ENCODE measurements around the gene MEIOB.
"Not testable (repeated sequence)": the region's sequence is repeated elsewhere in the genome, so short reads cannot be mapped to it uniquely, and the experiment has no call there.

The MEIOB gene

DNA sequence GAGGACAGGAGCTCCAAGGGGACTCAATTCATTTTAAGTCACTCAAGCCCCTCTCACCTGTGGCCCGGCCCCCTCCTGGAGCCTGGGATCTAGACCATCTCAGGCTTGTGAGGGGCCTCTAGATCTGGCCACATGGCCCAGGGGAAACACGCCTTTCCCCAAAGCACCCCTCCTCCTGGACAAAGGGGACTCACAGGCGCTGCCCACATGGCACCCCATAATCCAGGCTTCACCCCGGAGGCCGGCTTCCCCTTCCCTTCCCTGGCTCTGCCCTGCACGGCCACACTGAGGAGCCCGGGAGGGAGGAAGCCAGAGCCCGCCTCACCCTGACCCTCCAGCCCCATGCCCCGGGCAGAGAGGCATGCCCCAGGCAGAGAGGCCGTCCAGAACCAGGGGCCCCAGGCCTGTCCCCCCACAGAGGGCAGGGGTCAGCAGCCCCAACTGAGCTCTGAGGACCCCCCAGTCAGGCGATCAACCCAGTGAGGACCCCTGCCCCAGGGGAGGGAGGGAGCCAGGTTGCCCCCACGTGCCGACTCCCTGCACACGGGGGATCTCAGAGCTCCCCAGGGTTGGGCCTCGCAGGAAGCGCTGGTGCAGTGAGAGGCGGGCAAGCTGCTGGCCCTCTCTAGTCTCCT is 35.4 kb upstream of the MEIOB start:
- no peak for DNase-seq (ENCODE audit: low spot score)

DNA sequence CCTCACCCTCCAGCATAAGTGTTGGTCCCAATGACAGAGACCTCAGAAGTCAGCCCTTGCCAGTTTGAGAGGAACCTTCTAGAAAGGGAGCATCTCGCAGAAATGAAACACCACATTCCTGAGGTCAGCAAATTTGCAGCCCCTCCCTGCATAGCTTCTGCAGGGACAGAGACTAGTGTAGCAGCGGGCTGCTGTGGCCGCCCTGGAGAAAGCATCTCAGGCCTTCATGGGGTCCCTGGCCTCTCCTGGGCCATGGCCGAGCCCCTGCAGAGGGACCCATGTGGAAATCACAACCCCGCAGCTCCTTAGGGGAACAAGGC is 34.8 kb upstream of the MEIOB start:
- no peak for DNase-seq (ENCODE audit: low spot score)

DNA sequence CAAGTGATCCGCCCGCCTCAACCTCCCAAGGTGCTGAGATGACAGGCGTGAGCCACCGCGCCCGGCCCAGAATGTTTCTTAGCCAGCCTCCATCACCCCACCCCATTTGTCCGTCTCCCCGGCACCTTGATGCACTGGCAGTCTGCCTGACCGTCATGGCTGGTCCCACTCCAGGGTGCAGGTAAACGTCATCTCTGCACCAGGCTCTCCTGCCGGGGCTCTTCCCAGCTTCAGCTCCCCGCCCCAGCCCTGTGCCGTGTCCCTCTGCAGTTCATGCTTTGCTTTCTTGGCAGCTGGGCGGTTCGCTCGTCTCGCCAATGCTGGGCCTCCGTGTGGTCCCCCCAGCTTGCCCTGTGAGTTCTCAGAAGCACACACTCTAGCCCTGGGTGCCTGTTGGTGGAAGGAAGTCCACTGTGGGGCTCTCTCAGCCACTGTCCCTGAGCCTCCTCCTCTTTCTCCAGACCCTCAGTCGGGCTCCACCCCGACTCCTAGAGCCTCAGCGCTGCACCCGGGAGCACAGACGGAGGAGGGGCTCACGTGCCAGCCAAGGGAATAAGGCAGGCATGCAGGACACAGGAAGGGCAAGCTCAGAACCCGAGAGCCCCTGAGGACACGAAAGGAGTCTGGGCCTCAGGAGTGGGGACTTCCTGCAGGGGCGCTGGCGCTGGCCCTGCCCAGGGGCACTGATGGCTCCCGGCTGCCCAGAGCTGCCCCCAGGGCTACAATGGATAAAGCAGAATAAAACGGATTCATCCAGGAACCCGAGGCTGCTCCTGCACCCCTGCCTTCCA is 34.3 kb upstream of the MEIOB start:
- no peak for DNase-seq (ENCODE audit: low spot score)

DNA sequence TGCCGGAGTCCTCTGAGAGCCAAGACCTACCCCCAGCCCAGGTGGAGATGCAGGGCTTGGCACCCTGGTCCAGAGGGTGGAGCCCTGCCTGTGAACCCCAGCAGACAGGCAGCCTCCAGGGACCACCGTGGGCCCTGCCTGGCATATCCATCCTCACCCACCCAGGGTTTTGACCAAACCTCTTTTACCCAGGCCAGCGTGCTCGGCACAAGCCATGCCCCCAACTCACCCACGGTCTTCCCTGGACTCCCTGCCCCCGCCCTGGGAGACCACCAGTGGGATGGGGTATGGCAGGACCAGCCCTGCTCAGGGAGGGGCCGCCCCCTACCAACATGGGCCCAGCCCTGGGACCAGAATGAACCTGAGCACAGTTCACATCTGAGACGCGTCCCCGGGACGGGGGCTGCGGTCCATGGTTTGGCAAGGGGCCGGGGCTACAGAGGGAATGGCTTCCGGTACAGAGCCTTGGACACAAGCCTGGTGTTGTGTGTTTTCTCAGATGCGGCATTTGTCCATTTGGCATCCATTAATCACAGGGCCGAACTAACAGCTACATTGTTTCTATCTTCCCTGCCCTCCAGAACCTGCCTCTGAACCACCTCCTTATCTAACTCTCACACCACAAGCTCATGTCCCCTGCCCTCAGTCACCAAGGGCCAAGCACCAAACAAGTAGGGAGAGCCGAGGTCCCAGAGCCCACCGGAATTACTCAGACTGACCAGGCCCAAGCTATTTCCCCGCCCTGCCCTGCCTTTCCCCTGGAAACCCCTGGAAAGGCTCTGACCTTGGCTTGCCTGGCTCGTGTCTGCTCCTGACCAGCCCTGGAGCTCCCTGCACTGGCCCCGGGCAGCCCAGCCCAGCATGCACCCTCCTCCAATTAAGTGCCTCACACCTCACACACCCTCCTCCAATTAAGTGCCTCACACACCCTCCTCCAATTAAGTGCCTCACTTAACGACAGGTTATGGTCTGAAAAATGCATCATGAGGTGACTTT is 32.2 kb upstream of the MEIOB start:
- DNase-seq (ENCODE audit: low spot score) = no peak

DNA sequence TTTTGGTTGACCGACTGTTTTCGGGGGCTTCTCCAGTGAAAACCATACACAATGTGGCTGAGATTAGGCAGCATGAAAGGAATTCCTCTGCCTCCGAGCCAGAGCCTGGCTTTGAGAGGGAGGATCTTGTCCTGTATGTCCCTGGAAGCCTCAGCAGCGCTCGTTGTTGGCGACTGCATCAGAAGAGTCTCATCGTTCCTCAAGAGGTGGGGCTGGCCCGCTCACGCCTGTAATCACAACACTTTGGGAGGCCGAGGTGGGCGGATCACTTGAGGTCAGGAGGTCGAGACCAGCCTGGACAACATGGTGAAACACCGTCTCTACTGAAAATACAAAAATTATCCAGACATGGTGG is 31.2 kb upstream of the MEIOB start:
- no peak for DNase-seq (ENCODE audit: low spot score)

DNA sequence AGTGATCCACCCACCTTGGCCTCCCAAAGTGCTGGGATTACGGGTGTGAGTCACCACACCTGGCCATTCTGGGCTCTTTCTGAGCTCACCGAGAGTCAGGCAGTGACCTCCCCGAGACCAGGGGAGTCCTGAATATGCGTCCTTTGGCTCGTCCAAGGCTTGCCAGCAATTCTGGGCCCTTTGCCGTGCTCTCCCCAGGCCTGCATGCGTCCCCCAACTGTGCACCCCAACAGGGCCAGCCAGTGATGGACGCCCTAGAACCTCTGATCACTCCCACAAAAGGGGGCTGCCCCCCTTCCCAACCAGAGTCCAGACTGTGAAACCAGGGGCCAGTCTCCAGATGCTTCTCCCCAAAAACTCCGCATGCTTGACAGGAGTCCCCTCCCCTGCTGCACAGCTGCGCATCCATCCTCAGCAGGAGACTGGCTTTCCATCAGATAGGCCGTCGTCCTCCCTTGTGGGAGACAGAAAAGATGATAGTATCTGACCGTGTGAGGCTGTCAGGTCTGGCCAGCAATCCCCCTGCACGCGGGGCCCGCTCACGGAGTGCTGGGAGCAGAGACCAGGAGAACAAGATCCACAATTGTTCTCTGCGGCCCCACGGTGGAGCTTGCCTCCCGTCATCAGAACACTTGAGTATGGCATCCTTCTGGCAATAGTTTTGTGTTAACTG is 30.7 kb upstream of the MEIOB start:
- DNase-seq (ENCODE audit: low spot score) = no peak

DNA sequence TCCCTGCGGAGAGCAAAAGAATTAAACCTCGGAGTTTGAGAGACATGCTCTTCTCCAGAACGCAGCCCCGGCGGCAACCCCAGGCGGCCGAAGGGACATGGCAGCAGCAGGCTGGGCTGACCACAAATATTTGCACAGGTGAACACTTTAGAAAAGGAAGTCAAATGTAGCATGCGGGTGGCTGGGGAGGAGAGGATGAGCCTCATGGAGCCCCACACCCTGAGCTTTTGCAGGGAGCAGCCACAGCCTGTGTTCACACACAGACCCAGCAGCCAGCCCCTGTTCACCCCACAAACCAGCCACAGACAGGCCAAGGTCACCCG is 28.4 kb upstream of the MEIOB start:
- DNase-seq (ENCODE audit: low spot score) = no peak

DNA sequence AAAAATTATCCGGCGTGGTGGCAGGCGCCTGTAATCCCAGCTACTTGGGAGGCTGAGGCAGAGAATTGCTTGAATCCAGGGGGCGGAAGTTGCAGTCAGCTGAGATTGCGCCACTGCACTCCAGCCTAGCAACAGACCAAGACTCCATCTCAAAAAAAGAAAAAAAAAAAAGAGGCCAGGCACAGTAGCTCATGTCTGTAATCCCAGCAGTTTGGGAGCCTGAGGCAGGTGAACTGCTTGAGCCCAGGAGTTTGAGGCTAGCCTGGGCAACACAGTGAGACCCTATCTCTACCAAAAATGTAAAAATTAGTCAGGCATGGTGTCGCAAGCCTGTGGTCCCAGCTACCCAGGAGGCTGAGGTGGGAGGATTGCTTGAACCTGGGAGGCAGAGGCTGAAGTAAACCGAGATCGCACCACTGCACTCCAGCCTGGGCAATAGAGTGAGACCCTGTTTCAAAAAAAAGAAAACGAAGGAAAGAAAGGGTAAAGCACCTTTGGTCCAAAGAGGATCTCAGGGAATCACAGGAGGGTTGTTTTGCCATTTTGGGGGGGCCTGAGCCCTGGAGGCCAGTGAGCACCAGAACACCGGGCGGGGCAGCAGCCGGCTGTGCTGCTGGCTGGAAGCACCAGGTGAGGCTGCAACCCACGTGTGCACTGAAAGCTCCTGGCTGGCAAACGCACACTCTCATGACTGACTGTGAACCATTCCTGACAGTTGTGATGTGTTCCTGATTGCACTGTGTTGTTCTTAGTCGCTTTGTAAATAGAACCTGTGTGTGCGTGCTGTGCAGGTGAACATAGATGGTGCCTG is 27.9 kb upstream of the MEIOB start:
- DNase-seq (ENCODE audit: low spot score) = no peak

DNA sequence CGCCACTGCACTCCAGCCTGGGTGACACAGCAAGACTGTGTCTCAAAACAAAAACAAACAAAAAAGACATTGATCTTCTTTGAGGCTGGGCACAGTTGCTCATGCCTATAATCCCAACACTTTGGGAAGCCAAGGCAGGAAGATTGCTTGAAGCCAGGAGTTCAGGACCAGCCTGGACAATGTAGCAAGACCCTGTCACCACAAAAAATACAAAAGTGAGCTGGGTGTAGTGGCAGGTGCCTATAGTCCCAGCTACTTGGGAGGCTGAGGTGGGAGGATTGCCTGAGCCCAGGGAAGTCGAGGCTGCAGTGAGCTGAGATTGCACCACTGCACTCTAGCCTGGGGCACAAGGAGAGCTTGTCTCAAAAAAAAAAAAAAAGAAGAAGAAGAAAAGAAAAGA is 25.7 kb upstream of the MEIOB start:
- not testable (repeated sequence) for DNase-seq (ENCODE audit: low spot score)

DNA sequence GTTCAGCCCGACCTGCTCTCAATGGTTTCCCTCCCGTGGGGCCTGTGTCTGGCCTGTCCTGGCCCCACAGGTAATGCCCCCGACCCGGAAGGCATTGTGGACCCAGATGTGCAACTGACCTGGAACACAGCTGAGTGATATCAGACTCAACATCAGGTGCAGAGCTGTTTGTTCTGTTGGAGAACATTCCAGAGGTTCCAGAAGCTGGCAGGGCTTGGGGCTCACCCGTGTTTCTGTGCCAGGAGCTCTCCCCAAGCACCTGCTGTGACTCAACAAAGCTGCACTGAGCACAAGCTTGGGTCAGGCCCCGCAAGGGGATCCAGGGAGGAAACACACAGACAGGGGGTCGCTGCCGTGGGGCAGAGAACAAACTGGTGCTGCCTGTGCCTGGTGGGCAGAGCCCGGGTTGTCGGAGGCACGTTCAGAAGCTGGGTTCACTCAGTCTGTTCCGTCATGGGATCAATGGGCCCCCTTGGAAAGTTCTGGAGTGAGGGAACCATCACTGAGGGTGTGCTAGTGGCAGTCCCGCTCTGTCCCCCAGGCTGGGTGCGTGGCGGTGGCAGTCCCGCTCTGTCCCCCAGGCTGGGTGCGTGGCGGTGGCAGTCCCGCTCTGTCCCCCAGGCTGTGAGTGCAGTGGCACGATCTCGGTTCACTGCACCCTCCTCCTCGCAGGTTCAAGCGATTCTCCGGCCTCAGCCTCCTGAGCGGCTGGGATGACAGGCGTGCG is 24.1 kb upstream of the MEIOB start:
- DNase-seq (ENCODE audit: low spot score) = no peak

DNA sequence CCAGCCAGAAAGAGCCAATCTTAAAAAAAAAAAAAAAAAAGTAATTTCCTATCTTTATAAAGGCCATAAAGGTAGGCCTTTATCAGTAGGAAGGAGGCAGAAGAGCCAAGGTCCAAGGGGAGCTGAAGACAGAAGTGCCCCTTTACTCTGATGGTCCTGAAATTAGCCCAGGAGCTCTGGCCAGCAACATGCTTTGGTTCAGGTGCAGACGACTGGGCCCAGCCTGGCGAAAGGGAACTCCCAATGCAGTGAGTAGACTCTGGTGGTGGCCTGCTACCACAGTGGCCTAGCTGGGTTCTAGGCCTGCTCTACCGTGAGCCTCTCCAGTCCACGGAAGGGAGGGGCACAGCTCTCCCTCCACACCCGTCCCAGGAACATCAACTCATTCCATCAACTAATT is 23.1 kb upstream of the MEIOB start:
- DNase-seq (ENCODE audit: low spot score) = no peak

DNA sequence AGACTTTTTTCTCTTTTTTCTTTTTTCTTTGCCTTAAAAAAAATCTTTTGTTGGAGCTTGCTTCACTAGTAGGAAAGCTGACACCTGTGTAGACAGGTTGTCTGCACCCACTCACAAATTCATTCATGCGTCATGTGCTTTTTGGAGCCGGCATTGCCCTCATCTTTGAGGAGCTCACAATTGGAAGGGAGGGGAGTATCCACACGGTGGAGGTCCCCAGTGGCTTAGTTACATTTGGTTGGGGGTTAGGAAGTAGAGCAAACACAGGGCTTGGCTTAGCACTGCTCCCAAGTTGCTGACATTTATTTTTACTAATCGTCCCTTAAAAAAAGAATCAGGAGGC is 18.7 kb upstream of the MEIOB start:
- DNase-seq (ENCODE audit: low spot score) = no peak

DNA sequence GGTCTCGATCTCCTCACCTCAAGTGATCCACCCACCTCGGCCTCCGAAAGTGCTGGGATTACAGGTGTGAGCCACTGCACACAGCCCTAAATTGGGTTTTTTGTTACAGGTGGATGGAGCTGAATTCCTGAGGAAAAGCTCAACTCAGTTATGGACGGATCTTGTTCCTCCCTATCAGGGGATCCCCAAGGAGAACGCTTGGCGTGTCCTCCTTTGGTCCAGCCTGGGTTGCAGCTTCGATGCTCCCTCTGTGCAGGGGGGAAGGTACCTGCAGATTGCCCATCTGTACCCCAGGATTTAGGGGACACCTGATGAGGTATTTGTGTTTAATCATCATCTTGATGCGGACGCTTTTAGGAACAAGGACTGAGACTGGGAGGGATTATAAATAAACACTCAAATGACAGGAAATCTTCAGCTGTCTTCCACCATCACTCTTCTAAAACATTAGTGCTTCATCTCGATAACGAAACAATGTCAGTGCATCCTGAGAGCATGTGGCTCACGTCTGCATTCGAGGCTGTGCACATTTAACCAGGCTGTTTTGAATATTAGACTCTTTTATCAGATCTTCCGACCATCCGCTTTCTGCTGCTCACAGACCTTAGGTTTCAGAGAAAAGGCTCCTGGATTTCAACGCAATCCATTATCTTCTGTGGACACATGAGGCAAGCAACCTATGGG is 18.2 kb upstream of the MEIOB start:
- DNase-seq (ENCODE audit: low spot score) = no peak

DNA sequence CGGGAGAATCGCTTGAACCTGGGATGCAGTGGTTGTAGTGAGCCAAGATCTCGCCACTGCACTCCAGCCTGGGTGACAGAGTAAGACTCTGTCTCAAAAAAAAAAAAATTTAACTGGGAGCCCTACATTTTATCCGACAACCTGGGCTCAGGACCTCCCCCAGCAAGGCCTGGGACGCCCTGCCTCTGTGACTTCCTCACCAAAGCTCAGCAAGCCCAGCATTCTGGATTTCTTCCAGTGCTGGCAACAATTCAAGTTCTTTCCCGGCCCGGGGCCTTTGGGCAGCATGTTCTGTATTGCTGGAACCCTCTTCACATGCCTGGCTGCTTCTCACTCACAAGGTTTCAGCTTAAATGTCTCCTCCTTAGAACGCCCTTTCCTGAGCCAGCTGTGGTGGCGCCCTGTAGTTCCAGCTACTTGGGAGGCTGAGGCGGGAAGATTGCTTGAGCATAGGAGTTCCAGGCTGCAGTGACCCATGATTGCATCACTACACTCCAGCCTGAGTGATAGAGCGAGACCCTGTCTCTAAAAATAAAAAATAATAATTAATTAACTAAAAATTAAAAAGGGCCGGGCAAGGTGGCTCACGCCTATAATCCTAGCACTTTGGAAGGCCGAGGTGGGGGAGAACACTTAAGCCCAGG is 15.9 kb upstream of the MEIOB start:
- DNase-seq (ENCODE audit: low spot score) = no peak

DNA sequence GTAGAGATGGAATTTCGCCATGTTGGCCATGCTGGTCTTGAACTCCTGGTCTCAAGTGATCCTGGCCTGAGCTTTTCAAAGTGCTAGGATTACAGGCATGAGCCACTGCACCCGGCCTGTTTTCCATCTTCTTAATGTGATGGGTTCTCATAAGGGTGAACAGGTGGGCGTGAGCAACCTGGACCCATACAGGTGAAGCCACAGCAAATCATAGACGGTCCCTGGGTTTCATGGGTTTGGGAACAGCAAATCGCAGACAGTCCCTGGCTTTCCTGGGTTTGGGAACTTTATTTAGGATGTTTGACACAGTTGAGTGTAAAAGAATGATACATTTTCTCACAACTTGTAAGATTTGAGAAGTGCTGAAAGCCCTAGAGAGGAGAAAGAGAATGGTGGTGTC is 12.9 kb upstream of the MEIOB start:
- no peak for DNase-seq (ENCODE audit: low spot score)

DNA sequence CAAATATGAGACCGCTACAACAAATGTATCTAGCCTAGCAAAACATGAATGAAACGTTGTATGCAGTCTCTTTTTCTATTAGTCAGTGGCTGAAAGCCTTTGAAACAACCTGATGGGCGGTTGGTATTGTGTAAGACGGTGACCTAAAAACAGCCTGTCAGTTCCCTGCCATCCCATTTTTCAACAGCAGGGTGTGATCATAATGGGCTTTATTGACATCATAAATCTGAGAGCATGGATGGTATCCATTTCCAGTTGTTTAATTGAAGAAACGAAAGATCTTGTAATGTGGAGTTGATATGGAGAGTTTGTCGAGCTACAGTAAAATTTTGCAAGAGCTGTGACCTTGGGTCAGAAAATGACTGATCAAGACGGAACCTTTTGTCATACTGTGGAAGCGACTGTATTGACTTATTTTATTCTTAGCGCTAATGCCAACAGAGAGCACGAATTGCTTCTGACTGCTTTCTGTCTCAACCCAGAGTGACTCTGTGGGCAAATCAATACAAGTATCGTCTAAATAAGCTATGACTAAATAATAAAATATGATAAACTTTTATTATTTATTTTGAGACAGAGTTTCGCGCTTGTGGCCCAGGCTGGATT is 12.3 kb upstream of the MEIOB start:
- DNase-seq (ENCODE audit: low spot score) = peak; percentile 48

DNA sequence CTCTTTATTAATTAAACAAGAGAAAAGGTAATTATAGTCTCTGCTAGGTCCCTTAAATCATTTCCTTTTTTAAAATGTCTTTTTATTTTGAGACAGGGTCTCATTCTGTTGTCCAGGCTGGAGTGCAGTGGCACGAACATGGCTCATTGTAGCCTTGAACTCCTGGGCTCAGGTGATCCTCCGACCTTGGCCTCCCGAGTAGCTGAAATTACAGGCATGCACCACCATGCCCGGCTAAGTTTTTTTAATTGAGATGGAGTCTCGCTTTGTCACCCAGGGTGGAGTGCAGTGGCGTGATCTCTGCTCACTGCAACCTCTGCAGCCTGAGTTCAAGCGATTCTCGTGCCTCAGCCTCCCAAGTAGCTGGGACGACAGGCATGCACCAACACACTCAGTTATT is 9.2 kb upstream of the MEIOB start:
- DNase-seq (ENCODE audit: low spot score) = not testable (repeated sequence)

DNA sequence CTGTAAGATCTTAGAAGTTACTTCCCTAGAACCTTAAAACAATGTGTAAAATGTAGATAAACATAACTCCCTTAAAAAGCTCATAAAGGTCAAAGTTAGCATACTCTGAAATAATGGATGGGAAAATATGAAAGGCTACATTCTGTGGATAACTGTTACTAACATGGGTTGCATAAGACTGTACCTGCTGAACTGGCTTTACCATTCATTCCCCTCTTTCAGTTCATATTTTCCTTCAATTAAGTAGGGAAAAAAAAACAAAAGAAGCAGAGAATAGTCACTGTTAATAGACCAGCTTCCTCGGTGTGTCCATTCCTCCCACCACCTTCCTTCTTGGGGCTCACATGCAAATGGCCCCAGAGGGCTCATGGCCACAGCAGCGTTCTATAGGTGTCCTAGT is 7.5 kb upstream of the MEIOB start:
- DNase-seq (ENCODE audit: low spot score) = no peak

DNA sequence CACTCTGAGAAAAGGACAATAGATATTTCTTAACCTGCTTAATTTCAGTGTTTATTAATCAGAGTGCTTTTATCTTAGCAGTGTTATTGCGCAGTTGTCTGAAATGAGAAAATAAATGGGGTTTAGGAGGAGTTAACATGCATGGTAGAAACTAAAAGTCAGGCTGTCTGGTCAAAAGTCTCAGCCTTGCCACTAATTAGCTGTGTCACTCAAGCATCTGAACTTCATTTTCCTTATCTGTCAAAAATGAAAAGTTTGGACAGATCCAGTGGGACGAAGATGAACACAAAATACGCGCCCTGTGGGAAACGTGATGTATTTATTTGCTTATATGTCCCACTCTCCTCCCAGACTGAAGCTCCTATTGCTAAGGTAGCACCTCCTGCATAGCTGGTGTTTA is 6.3 kb upstream of the MEIOB start:
- no peak for DNase-seq (ENCODE audit: low spot score)

DNA sequence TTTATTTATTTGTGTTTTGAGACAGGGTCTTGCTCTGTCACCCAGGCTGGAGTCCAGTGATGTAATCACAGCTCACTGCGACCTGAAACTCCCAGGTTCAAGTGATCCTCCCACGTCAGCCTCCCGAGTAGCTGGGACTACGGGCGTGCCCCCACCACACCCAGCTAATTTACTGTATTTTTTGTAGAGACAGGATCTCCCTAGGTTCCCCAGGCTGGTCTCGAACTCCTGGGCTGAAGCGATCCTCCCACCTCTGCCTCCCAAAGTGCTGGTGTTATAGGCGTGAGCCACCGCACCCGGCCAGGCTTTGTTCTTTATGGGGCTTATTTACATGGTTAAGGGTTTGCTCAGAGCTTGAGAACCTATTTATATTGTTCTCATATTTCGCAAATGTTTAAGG is 5.8 kb upstream of the MEIOB start:
- DNase-seq (ENCODE audit: low spot score) = no peak
